Effector CD8-positive, alpha-beta T cell (primary cell): ENCODE results near the gene CDC42EP3.

Experiments used
- DNase-seq: peaks from one replicate; lab custom pipeline; 2025; lab: John Stamatoyannopoulos, UW

CDC42EP3 gene

GRCh38 chr2:37636381-37637066, 34.9 kb downstream of the CDC42EP3 start:
- no peak for DNase-seq

GRCh38 chr2:37635504-37636380, 35.7 kb downstream of the CDC42EP3 start:
- peak; percentile 11 for DNase-seq

GRCh38 chr2:37634914-37635503, 36.4 kb downstream of the CDC42EP3 start:
- DNase-seq, result no peak

- no peak for DNase-seq
Observed at GRCh38 chr2:37633845-37634244, 37.6 kb downstream of the CDC42EP3 start.

- no peak for DNase-seq
Observed at GRCh38 chr2:37633234-37633633, 38.2 kb downstream of the CDC42EP3 start.

- DNase-seq, result no peak
Observed at GRCh38 chr2:37632310-37632709, 39.1 kb downstream of the CDC42EP3 start.

- no peak for DNase-seq
Observed at GRCh38 chr2:37631698-37632097, 39.7 kb downstream of the CDC42EP3 start.

GRCh38 chr2:37631292-37631691, 40.1 kb downstream of the CDC42EP3 start:
- no peak for DNase-seq

GRCh38 chr2:37630776-37631175, 40.7 kb downstream of the CDC42EP3 start:
- no peak for DNase-seq

GRCh38 chr2:37630301-37630700, 41.1 kb downstream of the CDC42EP3 start:
- no peak for DNase-seq

- no peak for DNase-seq
Observed at GRCh38 chr2:37629529-37629928, 41.9 kb downstream of the CDC42EP3 start.

GRCh38 chr2:37627710-37628109, 43.7 kb downstream of the CDC42EP3 start:
- no peak for DNase-seq

- DNase-seq, result peak; percentile 7
Observed at GRCh38 chr2:37625796-37626571, 45.5 kb downstream of the CDC42EP3 start.

GRCh38 chr2:37625156-37625555, 46.3 kb downstream of the CDC42EP3 start:
- no peak for DNase-seq

- DNase-seq, result no peak
Observed at GRCh38 chr2:37623971-37624900, 47.2 kb downstream of the CDC42EP3 start.

- no peak for DNase-seq
Observed at GRCh38 chr2:37623406-37623805, 48.0 kb downstream of the CDC42EP3 start.

- DNase-seq, result no peak
Observed at GRCh38 chr2:37622450-37623100, 48.9 kb downstream of the CDC42EP3 start.

- DNase-seq, result no peak
Observed at GRCh38 chr2:37621199-37621598, 50.2 kb downstream of the CDC42EP3 start.

GRCh38 chr2:37619959-37620300, 51.5 kb downstream of the CDC42EP3 start:
- DNase-seq, result no peak

- no peak for DNase-seq
Observed at GRCh38 chr2:37619230-37619958, 52.0 kb downstream of the CDC42EP3 start.
